ENCODE measurements around the gene CMSS1.
A peak's percentile ranks its signal among the peaks of the same experiment; 100 is the strongest.

CMSS1 gene

DNA sequence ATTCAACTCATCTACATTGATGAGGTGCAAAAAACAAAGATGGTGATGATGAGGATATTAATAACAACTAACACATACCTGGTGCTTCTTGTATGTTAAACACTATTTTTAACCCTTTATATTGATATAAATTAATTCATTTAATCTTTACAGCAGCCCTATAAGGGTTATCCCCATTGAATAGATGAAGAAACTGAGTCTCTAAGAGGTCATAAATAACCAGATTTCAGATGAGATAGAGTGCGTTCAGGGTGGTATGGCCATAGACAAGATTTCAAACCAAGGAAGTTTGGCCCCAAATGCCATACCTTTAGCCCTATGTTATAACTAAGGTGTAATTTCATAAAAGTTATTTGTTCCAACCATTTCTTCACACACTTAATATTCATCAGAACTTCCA is 82.6 kb downstream of the CMSS1 start:
- TF ChIP-seq CTCF (IDR thresholded peaks at IDR 0.05; ENCODE audit: insufficient read depth, low read length, missing control alignments), result no peak
- DNase-seq (ENCODE audit: low read depth, low spot score), result no peak
- ChIA-PET POLR2A (no interaction called here), CTCF (no interaction called here)
- no peak overlapping the region for H3K4me3 ChIP-seq (ENCODE audit: low read depth, low read length)

DNA sequence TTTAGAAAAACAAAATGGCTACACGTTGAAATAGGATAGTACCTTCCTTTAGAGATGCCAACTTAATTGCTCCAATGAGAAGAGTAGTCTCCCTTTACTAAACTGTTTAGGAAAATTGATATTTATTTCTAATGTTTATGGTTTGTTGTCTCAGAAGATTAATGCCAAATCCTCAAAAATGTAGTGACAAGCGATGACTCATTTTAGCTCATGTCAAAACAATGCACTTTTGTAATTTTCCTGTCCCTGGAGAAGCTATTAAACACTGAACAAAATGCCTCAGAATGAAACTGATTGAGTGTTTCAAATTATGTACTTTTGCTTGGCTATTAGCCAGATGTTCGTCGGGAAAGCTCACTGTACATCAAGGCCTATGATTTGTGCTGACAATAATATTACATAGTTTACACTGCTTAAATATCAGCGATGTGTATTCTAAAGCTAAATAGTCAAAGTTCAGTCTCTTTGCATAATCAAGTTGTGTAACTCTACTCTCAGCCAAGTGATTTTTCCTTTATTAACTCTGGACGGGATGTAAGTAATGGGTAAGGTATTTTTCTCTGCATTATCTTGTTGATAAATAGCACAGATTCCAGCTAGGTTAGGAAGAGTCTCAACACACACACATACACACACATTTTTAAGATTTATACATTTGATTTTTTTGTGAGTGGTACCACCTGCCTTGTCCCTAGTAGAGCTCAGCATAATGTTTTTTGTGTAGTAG is 83.7 kb downstream of the CMSS1 start:
- TF ChIP-seq CTCF (IDR thresholded peaks at IDR 0.05; ENCODE audit: insufficient read depth, low read length, missing control alignments), result no peak
- H3K4me3 ChIP-seq (ENCODE audit: low read depth, low read length), result no peak overlapping the region
- ChIA-PET POLR2A (interaction anchor here (0.7 to 1.1 kb wide), 4 partner anchors 23 to 125 kb away, joined by 3 read pairs; no protein-coding TSS in a partner anchor), CTCF (interaction anchor here (1.6 kb wide), 1 partner anchor 359 kb away, joined by 3 read pairs; the partner anchor contains the start of gene TBC1D23)
- DNase-seq (ENCODE audit: low read depth, low spot score), result peak; percentile 59

- no peak for DNase-seq (ENCODE audit: low read depth, low spot score)
- POLR2A ChIA-PET, result interaction anchor here (0.8 to 1.1 kb wide), 3 partner anchors 24 to 36 kb away, joined by 3 read pairs; no protein-coding TSS in a partner anchor
- H3K4me3 ChIP-seq (ENCODE audit: low read depth, low read length), result no peak overlapping the region
- CTCF ChIA-PET, result interaction anchor here (0.6 to 1.6 kb wide), 2 partner anchors 30 to 359 kb away, joined by 3 read pairs; partner anchors contain the start of gene TBC1D23
- TF ChIP-seq CTCF (IDR thresholded peaks at IDR 0.05; ENCODE audit: insufficient read depth, low read length, missing control alignments), result no peak
Measured at GRCh38 chr3:99902091-99902490, 84.4 kb downstream of the CMSS1 start.

DNA sequence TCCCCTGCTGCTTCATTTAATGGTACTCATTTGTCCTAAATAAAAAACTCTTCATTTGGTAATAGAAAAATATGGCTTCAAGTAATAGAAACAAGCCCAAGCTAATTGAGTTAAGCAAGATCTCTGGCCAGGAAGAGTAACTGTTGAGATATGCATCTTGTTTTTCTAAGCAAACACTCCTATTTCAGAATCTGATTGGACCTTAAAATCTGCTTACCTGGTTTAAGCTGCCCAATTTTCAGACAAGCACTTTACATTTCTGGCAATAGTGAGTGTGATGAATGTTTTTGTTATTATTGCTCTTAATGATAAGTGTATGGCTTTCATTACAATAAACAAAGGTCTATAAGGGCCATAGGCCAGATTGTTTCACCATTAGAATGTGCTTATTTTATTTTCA is 86.2 kb downstream of the CMSS1 start:
- no peak for DNase-seq (ENCODE audit: low read depth, low spot score)
- H3K4me3 ChIP-seq (ENCODE audit: low read depth, low read length), result no peak overlapping the region
- CTCF ChIA-PET, result interaction anchor here (0.8 to 1.5 kb wide), 6 partner anchors 9 to 60 kb away, joined by 3 to 6 read pairs (median 4); no protein-coding TSS in a partner anchor
- no peak for TF ChIP-seq CTCF (IDR thresholded peaks at IDR 0.05; ENCODE audit: insufficient read depth, low read length, missing control alignments)
- POLR2A ChIA-PET, result no interaction called here

DNA sequence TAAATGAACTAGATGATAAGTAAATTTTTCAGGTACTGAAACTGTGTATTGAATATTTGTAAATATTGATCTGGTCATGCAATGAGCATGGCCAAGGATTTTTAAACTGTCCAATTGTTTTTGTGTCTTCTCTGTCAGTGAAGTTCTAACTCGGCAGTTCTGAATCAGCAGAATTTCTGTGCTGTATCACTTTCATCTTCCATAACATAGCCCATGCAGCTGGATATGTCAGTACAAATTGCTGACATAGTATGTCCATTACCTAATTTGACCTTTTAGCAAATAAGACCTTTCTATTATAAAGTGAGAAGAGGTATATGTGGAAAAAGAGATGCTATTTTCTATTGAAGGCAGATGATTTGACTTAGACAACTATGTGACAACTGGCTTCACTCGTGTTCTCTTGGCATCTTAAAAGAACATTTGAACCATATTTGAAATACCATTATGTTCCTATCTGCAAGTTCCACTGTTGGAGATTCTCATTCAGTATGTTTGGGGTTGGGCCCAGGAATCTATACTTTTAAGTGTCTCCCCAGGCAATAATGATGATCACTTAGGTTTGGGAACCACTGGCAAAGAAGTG is 90.4 kb downstream of the CMSS1 start:
- no peak for TF ChIP-seq CTCF (IDR thresholded peaks at IDR 0.05; ENCODE audit: insufficient read depth, low read length, missing control alignments)
- ChIA-PET CTCF (interaction anchor here (1.5 kb wide), 1 partner anchor 30 kb away, joined by 3 read pairs; no protein-coding TSS in a partner anchor), POLR2A (no interaction called here)
- no peak overlapping the region for H3K4me3 ChIP-seq (ENCODE audit: low read depth, low read length)
- no peak for DNase-seq (ENCODE audit: low read depth, low spot score)

DNA sequence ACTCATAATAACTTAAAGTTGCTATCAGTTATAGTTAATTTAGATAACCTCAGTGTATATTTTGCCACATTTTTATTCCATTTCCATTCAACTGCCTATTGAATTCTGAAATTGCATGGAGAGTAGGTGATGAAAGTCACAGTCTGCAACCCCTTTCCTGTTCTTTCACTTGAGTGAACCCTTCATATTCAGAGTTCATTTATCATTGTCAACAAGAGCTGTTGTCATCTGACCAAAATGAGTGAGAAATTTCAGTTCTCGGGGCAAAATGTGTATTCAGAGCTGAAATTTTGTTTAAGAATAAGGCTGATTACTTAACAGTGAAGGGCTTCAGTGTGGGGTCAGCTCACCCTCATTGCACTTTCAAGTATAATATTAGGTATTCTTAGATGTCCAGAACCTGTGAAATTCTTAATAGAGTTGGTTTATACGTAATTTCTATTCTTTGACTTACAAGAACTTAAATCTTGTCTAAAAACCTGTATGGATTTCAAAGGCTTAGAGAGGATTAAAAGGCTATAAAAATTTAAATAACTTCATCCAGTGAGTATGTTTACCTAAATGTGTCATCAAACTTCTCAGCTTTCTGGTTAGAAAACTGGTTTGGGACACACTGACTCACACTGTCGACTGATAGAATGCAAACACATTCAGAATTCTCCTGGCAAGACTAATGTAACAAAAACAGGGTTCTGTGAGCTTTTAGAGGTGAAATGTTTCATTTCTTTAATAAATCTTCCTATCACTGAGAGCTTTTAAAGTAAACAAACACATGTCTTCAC is 92.2 kb downstream of the CMSS1 start:
- ChIA-PET POLR2A (no interaction called here), CTCF (no interaction called here)
- TF ChIP-seq CTCF (IDR thresholded peaks at IDR 0.05; ENCODE audit: insufficient read depth, low read length, missing control alignments), result no peak
- no peak overlapping the region for H3K4me3 ChIP-seq (ENCODE audit: low read depth, low read length)
- DNase-seq (ENCODE audit: low read depth, low spot score), result no peak
